Body of pancreas (tissue), 4 donors: Measurements from ENCODE around the gene ENTR1.

ENCODE experiments used
- POLR2A ChIP-seq, 3 donors: fragments of 450-650 bp; IDR thresholded peaks; one replicate each; pipeline ENCODE4 v1.6.1; 2016; ENCODE audit warnings: antibody characterized with exemption in 3 of 3, mild to moderate bottlenecking in 2 of 3
- TF ChIP-seq, protein P1 (sequence below), 7 experiments: fragments of 450-650 bp in 4 of 7; fragments of 200-600 bp in 3 of 7; sonication (generic) in 3 of 7; IDR thresholded peaks; one replicate each; pipeline ENCODE4 v1.5.1; 2016 to 2019; ENCODE audit warnings: antibody characterized with exemption in 7 of 7

- TF ChIP-seq, protein P1, sequence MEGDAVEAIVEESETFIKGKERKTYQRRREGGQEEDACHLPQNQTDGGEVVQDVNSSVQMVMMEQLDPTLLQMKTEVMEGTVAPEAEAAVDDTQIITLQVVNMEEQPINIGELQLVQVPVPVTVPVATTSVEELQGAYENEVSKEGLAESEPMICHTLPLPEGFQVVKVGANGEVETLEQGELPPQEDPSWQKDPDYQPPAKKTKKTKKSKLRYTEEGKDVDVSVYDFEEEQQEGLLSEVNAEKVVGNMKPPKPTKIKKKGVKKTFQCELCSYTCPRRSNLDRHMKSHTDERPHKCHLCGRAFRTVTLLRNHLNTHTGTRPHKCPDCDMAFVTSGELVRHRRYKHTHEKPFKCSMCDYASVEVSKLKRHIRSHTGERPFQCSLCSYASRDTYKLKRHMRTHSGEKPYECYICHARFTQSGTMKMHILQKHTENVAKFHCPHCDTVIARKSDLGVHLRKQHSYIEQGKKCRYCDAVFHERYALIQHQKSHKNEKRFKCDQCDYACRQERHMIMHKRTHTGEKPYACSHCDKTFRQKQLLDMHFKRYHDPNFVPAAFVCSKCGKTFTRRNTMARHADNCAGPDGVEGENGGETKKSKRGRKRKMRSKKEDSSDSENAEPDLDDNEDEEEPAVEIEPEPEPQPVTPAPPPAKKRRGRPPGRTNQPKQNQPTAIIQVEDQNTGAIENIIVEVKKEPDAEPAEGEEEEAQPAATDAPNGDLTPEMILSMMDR (IDR thresholded peaks at IDR 0.05), result no peak
- no peak for TF ChIP-seq POLR2A (IDR thresholded peaks at IDR 0.05)
These were observed 49.0 kb upstream of the ENTR1 start for GRCh38 chr9:136459425-136459824.
